Measurements from ENCODE around the gene ZNF229. TPM values are rescaled to one million over a fixed set of nuclear protein-coding genes. Genes with fewer than 3 reads are reported as not detected.

ZNF229 gene
- polyA plus RNA-seq, 1 donor from 2014 or later = 3.8 TPM

GRCh38 chr19:44455100-44455499, 6.8 kb upstream of the ZNF229 start:
- H3K79me2 ChIP-seq (replicated peaks; ENCODE audit: insufficient read depth, low read length) = no peaks in the 10 kb centered on the region
- no peaks in the 10 kb centered on the region for H3F3A ChIP-seq (ENCODE audit: insufficient read depth, low read length, poor library complexity, severe bottlenecking)
- H2AFZ ChIP-seq (ENCODE audit: low read depth, low read length) = no peak overlapping the region
- TF ChIP-seq POLR2AphosphoS5 (IDR thresholded peaks at IDR 0.05) (no peak), MXI1 (conservative IDR thresholded peaks at IDR 0.05; ENCODE audit: poor library complexity, severe bottlenecking) (no peak), CTCF (IDR thresholded peaks at IDR 0.05; ENCODE audit: poor library complexity, severe bottlenecking) (no peak), RAD21 (conservative IDR thresholded peaks at IDR 0.05) (no peak), REST (IDR thresholded peaks at IDR 0.05; ENCODE audit: borderline replicate concordance) (no peak), EZH2 (IDR thresholded peaks at IDR 0.05; ENCODE audit: borderline replicate concordance, insufficient read depth, low read length, poor library complexity, severe bottlenecking) (no peak), SMC3 (conservative IDR thresholded peaks at IDR 0.05; ENCODE audit: poor library complexity) (no peak), EP300 (conservative IDR thresholded peaks at IDR 0.05; ENCODE audit: poor library complexity, severe bottlenecking) (no peak), TAF1 (IDR thresholded peaks at IDR 0.05; ENCODE audit: low read depth) (no peak)
- H3K9ac ChIP-seq (ENCODE audit: low read length) = no peak overlapping the region
- peaks cover 4% of the 10 kb centered on the region for H3K9me3 ChIP-seq (ENCODE audit: low read length)
- H3K9me2 ChIP-seq (ENCODE audit: insufficient read depth, low read length) = no peaks in the 10 kb centered on the region
- no peaks in the 10 kb centered on the region for H3K36me3 ChIP-seq (ENCODE audit: insufficient read depth, low read length)
- no peak overlapping the region for H3K27ac ChIP-seq (ENCODE audit: low read length)
- no peak overlapping the region for H3K4me2 ChIP-seq (ENCODE audit: low read length)
- H4K20me1 ChIP-seq (ENCODE audit: insufficient read depth) = no peaks in the 10 kb centered on the region
- H3K27me3 ChIP-seq (ENCODE audit: insufficient read depth, low read depth, low read length) = no peaks in the 10 kb centered on the region
- H3K4me3 ChIP-seq (ENCODE audit: low read length) = no peak overlapping the region

GRCh38 chr19:44452367-44452766, 4.1 kb upstream of the ZNF229 start:
- Histone ChIP-seq H3K4me3 (ENCODE audit: low read length) (no peak overlapping the region), H3K4me2 (ENCODE audit: low read length) (no peak overlapping the region), H3F3A (ENCODE audit: insufficient read depth, low read length, poor library complexity, severe bottlenecking) (no peaks in the 10 kb centered on the region), H3K9me3 (ENCODE audit: low read length) (peaks cover 4% of the 10 kb centered on the region), H3K79me2 (replicated peaks; ENCODE audit: insufficient read depth, low read length) (no peaks in the 10 kb centered on the region), H3K27me3 (ENCODE audit: insufficient read depth, low read depth, low read length) (no peaks in the 10 kb centered on the region), H3K9ac (ENCODE audit: low read length) (no peak overlapping the region), H4K20me1 (ENCODE audit: insufficient read depth) (no peaks in the 10 kb centered on the region), H2AFZ (ENCODE audit: low read depth, low read length) (no peak overlapping the region), H3K27ac (ENCODE audit: low read length) (no peak overlapping the region), H3K36me3 (ENCODE audit: insufficient read depth, low read length) (no peaks in the 10 kb centered on the region), H3K9me2 (ENCODE audit: insufficient read depth, low read length) (no peaks in the 10 kb centered on the region)
- TF ChIP-seq RAD21 (conservative IDR thresholded peaks at IDR 0.05) (no peak), EZH2 (IDR thresholded peaks at IDR 0.05; ENCODE audit: borderline replicate concordance, insufficient read depth, low read length, poor library complexity, severe bottlenecking) (no peak)

- no peak for TF ChIP-seq TAF1 (IDR thresholded peaks at IDR 0.05; ENCODE audit: low read depth)
- TF ChIP-seq CTCF (IDR thresholded peaks at IDR 0.05; ENCODE audit: poor library complexity, severe bottlenecking) = no peak
- no peak for TF ChIP-seq MXI1 (conservative IDR thresholded peaks at IDR 0.05; ENCODE audit: poor library complexity, severe bottlenecking)
- TF ChIP-seq EP300 (conservative IDR thresholded peaks at IDR 0.05; ENCODE audit: poor library complexity, severe bottlenecking) = no peak
- no peak for TF ChIP-seq EZH2 (IDR thresholded peaks at IDR 0.05; ENCODE audit: borderline replicate concordance, insufficient read depth, low read length, poor library complexity, severe bottlenecking)
- TF ChIP-seq REST (IDR thresholded peaks at IDR 0.05; ENCODE audit: borderline replicate concordance) = no peak
- no peak for TF ChIP-seq RAD21 (conservative IDR thresholded peaks at IDR 0.05)
- TF ChIP-seq SMC3 (conservative IDR thresholded peaks at IDR 0.05; ENCODE audit: poor library complexity) = no peak
- TF ChIP-seq POLR2AphosphoS5 (IDR thresholded peaks at IDR 0.05) = no peak
Measured at GRCh38 chr19:44451687-44452086, 3.4 kb upstream of the ZNF229 start.

More at GRCh38 chr19:44451687-44452086, 3.4 kb upstream of the ZNF229 start:
- H3K9ac ChIP-seq (ENCODE audit: low read length) = no peak overlapping the region
- peaks cover 4% of the 10 kb centered on the region for H3K9me3 ChIP-seq (ENCODE audit: low read length)
- no peaks in the 10 kb centered on the region for H4K20me1 ChIP-seq (ENCODE audit: insufficient read depth)
- no peaks in the 10 kb centered on the region for H3K79me2 ChIP-seq (replicated peaks; ENCODE audit: insufficient read depth, low read length)
- H3K27ac ChIP-seq (ENCODE audit: low read length) = no peak overlapping the region
- H3K36me3 ChIP-seq (ENCODE audit: insufficient read depth, low read length) = no peaks in the 10 kb centered on the region
- H2AFZ ChIP-seq (ENCODE audit: low read depth, low read length) = no peak overlapping the region
- no peaks in the 10 kb centered on the region for H3K27me3 ChIP-seq (ENCODE audit: insufficient read depth, low read depth, low read length)
- H3F3A ChIP-seq (ENCODE audit: insufficient read depth, low read length, poor library complexity, severe bottlenecking) = no peaks in the 10 kb centered on the region
- no peaks in the 10 kb centered on the region for H3K9me2 ChIP-seq (ENCODE audit: insufficient read depth, low read length)
- no peak overlapping the region for H3K4me3 ChIP-seq (ENCODE audit: low read length)
- H3K4me2 ChIP-seq (ENCODE audit: low read length) = no peak overlapping the region

Measured in neural cell (in vitro differentiated cells).